Hematopoietic multipotent progenitor cell treated with erythropoietin and hydrocortisone succinate and interleukin-3 and kit ligand, for 8 days (in vitro differentiated cells): Measurements from ENCODE around the gene C22orf39.
A peak's percentile ranks its signal among the peaks of the same experiment; 100 is the strongest.

Experiments
- DNase-seq: peaks from one replicate; pipeline ENCODE4 v3.0.0-alpha.2; 2015

C22orf39 gene

GRCh38 chr22:19396934-19397733, 50.4 kb downstream of the C22orf39 start:
- peak; percentile 99 for DNase-seq

- no peak for DNase-seq
Measured at GRCh38 chr22:19396561-19396933, 51.0 kb downstream of the C22orf39 start.

GRCh38 chr22:19395276-19395675, 52.2 kb downstream of the C22orf39 start:
- no peak for DNase-seq

- DNase-seq, result no peak
Measured at GRCh38 chr22:19394274-19395050, 53.0 kb downstream of the C22orf39 start.

- DNase-seq, result no peak
Measured at GRCh38 chr22:19393704-19394103, 53.8 kb downstream of the C22orf39 start.
